ENCODE data around the gene CELF2. TPM values are rescaled to one million over a fixed set of nuclear protein-coding genes. Genes with fewer than 3 reads are reported as not detected.

Gene CELF2
- polyA plus RNA-seq, 1 donor from 2014 or later = 55.5 TPM

DNA sequence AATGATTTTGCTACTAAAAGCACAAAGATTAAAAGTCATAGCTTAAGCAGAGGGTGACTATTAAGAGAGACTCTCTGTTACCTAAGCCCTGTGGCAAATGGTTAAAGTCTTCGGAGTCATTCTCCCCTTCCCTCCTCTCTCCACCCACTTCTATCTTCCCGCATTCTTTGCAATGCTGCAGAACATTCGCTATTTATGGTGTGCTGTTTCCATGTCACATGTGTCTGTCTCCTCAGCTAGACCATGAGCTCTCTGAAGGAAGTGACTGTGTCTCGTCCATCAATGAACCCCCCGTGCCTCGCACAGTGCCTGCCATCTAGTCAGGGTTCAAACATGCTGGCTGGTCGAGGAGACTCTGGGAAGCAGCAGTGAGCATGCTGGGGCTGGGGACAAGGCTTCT lies 321.3 kb downstream of the CELF2 start:
- Histone ChIP-seq H3K4me3 (ENCODE audit: low read length) (no peak overlapping the region), H3K36me3 (ENCODE audit: insufficient read depth, low read length) (peaks cover 3% of the 10 kb centered on the region), H2AFZ (ENCODE audit: low read depth, low read length) (no peak overlapping the region), H3K9ac (ENCODE audit: low read length) (no peak overlapping the region), H3F3A (ENCODE audit: insufficient read depth, low read length, poor library complexity, severe bottlenecking) (no peaks in the 10 kb centered on the region), H3K27ac (ENCODE audit: low read length) (no peak overlapping the region), H3K27me3 (ENCODE audit: insufficient read depth, low read depth, low read length) (no peaks in the 10 kb centered on the region), H3K9me2 (ENCODE audit: insufficient read depth, low read length) (no peaks in the 10 kb centered on the region), H3K9me3 (ENCODE audit: low read length) (no peaks in the 10 kb centered on the region), H3K4me2 (ENCODE audit: low read length) (no peak overlapping the region), H4K20me1 (ENCODE audit: insufficient read depth) (no peaks in the 10 kb centered on the region), H3K79me2 (replicated peaks; ENCODE audit: insufficient read depth, low read length) (no peaks in the 10 kb centered on the region)
- no peak for TF ChIP-seq CTCF (IDR thresholded peaks at IDR 0.05; ENCODE audit: poor library complexity, severe bottlenecking)
- TF ChIP-seq REST (IDR thresholded peaks at IDR 0.05; ENCODE audit: borderline replicate concordance) = no peak
- no peak for TF ChIP-seq POLR2AphosphoS5 (IDR thresholded peaks at IDR 0.05)
- no peak for TF ChIP-seq RAD21 (conservative IDR thresholded peaks at IDR 0.05)
- TF ChIP-seq MXI1 (conservative IDR thresholded peaks at IDR 0.05; ENCODE audit: poor library complexity, severe bottlenecking) = no peak
- TF ChIP-seq EZH2 (IDR thresholded peaks at IDR 0.05; ENCODE audit: borderline replicate concordance, insufficient read depth, low read length, poor library complexity, severe bottlenecking) = no peak
- no peak for TF ChIP-seq SMC3 (conservative IDR thresholded peaks at IDR 0.05; ENCODE audit: poor library complexity)

GRCh38 chr10:11339660-11340059 lies 322.0 kb downstream of the CELF2 start:
- H3K4me2 ChIP-seq (ENCODE audit: low read length) = no peak overlapping the region
- peaks cover 3% of the 10 kb centered on the region for H3K36me3 ChIP-seq (ENCODE audit: insufficient read depth, low read length)
- no peak overlapping the region for H3K9ac ChIP-seq (ENCODE audit: low read length)
- no peaks in the 10 kb centered on the region for H3K27me3 ChIP-seq (ENCODE audit: insufficient read depth, low read depth, low read length)
- no peaks in the 10 kb centered on the region for H3F3A ChIP-seq (ENCODE audit: insufficient read depth, low read length, poor library complexity, severe bottlenecking)
- no peaks in the 10 kb centered on the region for H3K9me2 ChIP-seq (ENCODE audit: insufficient read depth, low read length)
- no peaks in the 10 kb centered on the region for H3K79me2 ChIP-seq (replicated peaks; ENCODE audit: insufficient read depth, low read length)
- H3K4me3 ChIP-seq (ENCODE audit: low read length) = no peak overlapping the region
- H4K20me1 ChIP-seq (ENCODE audit: insufficient read depth) = no peaks in the 10 kb centered on the region
- H3K9me3 ChIP-seq (ENCODE audit: low read length) = no peaks in the 10 kb centered on the region
- no peak overlapping the region for H3K27ac ChIP-seq (ENCODE audit: low read length)
- peak; percentile 3 for TF ChIP-seq POLR2AphosphoS5 (IDR thresholded peaks at IDR 0.05)
- no peak for TF ChIP-seq SMC3 (conservative IDR thresholded peaks at IDR 0.05; ENCODE audit: poor library complexity)
- no peak overlapping the region for H2AFZ ChIP-seq (ENCODE audit: low read depth, low read length)

DNA sequence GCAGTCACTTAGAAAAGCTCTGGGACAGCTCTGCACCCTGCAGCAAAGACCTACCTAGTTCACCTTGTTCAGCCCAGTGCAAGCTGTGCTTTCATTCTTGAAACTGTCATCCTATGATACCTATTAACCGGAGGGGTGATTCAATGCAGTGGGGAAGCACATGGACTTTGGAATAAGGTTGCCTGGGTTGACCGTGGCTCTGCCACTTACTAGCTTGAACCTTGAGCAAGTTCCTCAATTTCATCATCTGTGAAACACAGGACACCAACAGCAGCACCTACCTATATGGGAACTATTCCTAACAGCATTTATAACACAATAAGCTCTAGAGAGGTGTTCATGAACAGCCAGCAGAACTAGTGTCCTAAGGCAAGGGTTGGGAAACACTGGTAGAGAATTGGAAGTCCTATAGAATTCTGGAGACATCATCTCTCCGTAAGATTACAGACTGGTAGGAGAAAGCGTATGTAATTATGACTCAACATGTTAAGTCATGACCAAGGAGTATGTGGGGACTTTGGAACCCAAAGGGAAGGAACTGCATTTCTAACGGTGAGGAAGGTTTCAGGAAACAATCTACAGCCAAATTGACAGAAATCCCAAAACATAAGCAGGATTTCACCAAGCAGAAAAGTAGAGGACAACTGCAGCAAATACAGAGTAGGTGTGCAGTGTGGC lies 323.8 kb downstream of the CELF2 start:
- no peaks in the 10 kb centered on the region for H3K79me2 ChIP-seq (replicated peaks; ENCODE audit: insufficient read depth, low read length)
- no peaks in the 10 kb centered on the region for H3K27me3 ChIP-seq (ENCODE audit: insufficient read depth, low read depth, low read length)
- H4K20me1 ChIP-seq (ENCODE audit: insufficient read depth) = no peaks in the 10 kb centered on the region
- H2AFZ ChIP-seq (ENCODE audit: low read depth, low read length) = no peak overlapping the region
- no peaks in the 10 kb centered on the region for H3K9me3 ChIP-seq (ENCODE audit: low read length)
- no peaks in the 10 kb centered on the region for H3K9me2 ChIP-seq (ENCODE audit: insufficient read depth, low read length)
- H3K9ac ChIP-seq (ENCODE audit: low read length) = no peak overlapping the region
- no peaks in the 10 kb centered on the region for H3K36me3 ChIP-seq (ENCODE audit: insufficient read depth, low read length)
- H3K4me2 ChIP-seq (ENCODE audit: low read length) = no peak overlapping the region
- H3F3A ChIP-seq (ENCODE audit: insufficient read depth, low read length, poor library complexity, severe bottlenecking) = no peaks in the 10 kb centered on the region
- no peak overlapping the region for H3K4me3 ChIP-seq (ENCODE audit: low read length)
- no peak overlapping the region for H3K27ac ChIP-seq (ENCODE audit: low read length)
- TF ChIP-seq POLR2AphosphoS5 (IDR thresholded peaks at IDR 0.05) (no peak), RAD21 (conservative IDR thresholded peaks at IDR 0.05) (no peak), CTCF (IDR thresholded peaks at IDR 0.05; ENCODE audit: poor library complexity, severe bottlenecking) (no peak), EZH2 (IDR thresholded peaks at IDR 0.05; ENCODE audit: borderline replicate concordance, insufficient read depth, low read length, poor library complexity, severe bottlenecking) (no peak)
